Astrocyte (in vitro differentiated cells and primary cell): ENCODE results near the gene ARPP21.

ENCODE experiments used
- EZH2 ChIP-seq: IDR thresholded peaks from 2 replicates; pipeline ENCODE4 v1.6.1; 2012; ENCODE audit warnings: mild to moderate bottlenecking, low read length, inconsistent platforms; ENCODE audit not compliant: insufficient read depth
- TF ChIP-seq, protein P1 (sequence below): IDR thresholded peaks from 2 replicates; pipeline ENCODE4 v1.5.1; 2011; ENCODE audit warnings: low read depth, mild to moderate bottlenecking, inconsistent platforms, low read length, moderate library complexity; ENCODE audit not compliant: insufficient read depth

DNA sequence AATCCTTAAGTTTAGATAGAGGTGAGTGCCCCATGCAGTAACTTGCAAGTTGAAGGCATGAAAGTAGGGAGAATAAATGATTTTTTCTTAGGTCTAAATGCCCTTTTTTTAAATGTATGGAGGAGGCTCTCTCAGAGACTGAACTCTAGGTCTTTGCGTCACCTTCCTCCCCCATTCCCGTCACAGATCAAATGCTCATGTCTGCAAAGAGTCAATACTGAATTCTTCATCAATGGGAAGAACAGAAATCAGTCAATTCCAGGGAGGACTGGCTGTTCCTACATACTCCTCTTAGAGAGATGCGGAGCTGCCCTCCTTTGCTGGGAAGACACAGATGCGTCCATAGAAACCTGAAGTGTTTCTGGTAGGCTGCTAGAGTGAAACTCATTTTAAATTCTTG, 98.2 kb downstream of the ARPP21 start:
- TF ChIP-seq, protein P1, sequence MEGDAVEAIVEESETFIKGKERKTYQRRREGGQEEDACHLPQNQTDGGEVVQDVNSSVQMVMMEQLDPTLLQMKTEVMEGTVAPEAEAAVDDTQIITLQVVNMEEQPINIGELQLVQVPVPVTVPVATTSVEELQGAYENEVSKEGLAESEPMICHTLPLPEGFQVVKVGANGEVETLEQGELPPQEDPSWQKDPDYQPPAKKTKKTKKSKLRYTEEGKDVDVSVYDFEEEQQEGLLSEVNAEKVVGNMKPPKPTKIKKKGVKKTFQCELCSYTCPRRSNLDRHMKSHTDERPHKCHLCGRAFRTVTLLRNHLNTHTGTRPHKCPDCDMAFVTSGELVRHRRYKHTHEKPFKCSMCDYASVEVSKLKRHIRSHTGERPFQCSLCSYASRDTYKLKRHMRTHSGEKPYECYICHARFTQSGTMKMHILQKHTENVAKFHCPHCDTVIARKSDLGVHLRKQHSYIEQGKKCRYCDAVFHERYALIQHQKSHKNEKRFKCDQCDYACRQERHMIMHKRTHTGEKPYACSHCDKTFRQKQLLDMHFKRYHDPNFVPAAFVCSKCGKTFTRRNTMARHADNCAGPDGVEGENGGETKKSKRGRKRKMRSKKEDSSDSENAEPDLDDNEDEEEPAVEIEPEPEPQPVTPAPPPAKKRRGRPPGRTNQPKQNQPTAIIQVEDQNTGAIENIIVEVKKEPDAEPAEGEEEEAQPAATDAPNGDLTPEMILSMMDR, result no peak
- TF ChIP-seq EZH2, result no peak
